ENCODE measurements around the gene NUDT17. TPM values are rescaled to one million over a fixed set of nuclear protein-coding genes. Genes with fewer than 3 reads are reported as not detected.

NUDT17 gene
- polyA plus RNA-seq, 1 of the 3 experiments (the other 2 are of a cell fraction) = 8.1 TPM

DNA sequence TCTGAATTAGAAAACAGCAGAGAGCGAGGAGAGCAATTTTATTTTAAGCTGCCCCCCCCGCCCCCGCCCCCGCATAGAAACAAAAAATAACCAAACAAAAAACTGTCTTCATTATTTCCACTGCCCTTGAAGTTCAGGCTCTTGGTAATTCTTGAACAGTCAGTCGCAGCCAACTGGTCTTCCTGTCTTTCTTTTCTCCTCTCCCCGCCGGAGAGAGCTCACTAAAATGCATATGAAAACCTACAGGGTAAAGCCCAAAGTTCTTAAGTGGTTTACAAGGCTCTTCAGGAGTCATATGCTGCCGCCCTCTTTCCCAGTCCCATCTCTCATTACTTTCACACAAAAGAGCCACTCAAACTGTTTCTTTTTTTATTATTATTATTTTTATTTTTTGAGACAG, 41.4 kb downstream of the NUDT17 start:
- peaks cover 10 to 27% of the 10 kb centered on the region in 2 experiments for H3K4me1 ChIP-seq (ENCODE audit: control insufficient read depth in 1 of 2, insufficient read depth in 2 of 2, low read depth in 1 of 2, low read length in 1 of 2)
- ChIA-PET POLR2A (no interaction called here), CTCF (interaction anchor here (1.1 to 4.2 kb wide), 4 partner anchors 23 to 121 kb away, joined by 3 to 20 read pairs (median 12); partner anchors contain the start of genes ITGA10 and NUDT17)
- TF ChIP-seq SMC3 (IDR thresholded peaks at IDR 0.05; ENCODE audit: low read depth, low read length) = no peak
- no peak for TF ChIP-seq YY1 (IDR thresholded peaks at IDR 0.05; ENCODE audit: low read depth)
- no peak for TF ChIP-seq RFX5 (IDR thresholded peaks at IDR 0.05; ENCODE audit: low read length)
- no peak for TF ChIP-seq FOSL2 (IDR thresholded peaks at IDR 0.05; ENCODE audit: borderline replicate concordance, low read depth)
- no peak for TF ChIP-seq RCOR1 (IDR thresholded peaks at IDR 0.05; ENCODE audit: low read length)
- TF ChIP-seq POLR2AphosphoS5 (IDR thresholded peaks at IDR 0.05; ENCODE audit: low read depth, low read length) = no peak
- TF ChIP-seq TCF12 (IDR thresholded peaks at IDR 0.05) = no peak
- no peak for TF ChIP-seq GABPA (IDR thresholded peaks at IDR 0.05; ENCODE audit: low read depth)
- TF ChIP-seq, protein P1, sequence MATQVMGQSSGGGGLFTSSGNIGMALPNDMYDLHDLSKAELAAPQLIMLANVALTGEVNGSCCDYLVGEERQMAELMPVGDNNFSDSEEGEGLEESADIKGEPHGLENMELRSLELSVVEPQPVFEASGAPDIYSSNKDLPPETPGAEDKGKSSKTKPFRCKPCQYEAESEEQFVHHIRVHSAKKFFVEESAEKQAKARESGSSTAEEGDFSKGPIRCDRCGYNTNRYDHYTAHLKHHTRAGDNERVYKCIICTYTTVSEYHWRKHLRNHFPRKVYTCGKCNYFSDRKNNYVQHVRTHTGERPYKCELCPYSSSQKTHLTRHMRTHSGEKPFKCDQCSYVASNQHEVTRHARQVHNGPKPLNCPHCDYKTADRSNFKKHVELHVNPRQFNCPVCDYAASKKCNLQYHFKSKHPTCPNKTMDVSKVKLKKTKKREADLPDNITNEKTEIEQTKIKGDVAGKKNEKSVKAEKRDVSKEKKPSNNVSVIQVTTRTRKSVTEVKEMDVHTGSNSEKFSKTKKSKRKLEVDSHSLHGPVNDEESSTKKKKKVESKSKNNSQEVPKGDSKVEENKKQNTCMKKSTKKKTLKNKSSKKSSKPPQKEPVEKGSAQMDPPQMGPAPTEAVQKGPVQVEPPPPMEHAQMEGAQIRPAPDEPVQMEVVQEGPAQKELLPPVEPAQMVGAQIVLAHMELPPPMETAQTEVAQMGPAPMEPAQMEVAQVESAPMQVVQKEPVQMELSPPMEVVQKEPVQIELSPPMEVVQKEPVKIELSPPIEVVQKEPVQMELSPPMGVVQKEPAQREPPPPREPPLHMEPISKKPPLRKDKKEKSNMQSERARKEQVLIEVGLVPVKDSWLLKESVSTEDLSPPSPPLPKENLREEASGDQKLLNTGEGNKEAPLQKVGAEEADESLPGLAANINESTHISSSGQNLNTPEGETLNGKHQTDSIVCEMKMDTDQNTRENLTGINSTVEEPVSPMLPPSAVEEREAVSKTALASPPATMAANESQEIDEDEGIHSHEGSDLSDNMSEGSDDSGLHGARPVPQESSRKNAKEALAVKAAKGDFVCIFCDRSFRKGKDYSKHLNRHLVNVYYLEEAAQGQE (IDR thresholded peaks at IDR 0.05; ENCODE audit: low read depth, low read length) = no peak
- TF ChIP-seq NFIC (IDR thresholded peaks at IDR 0.05; ENCODE audit: borderline replicate concordance) = no peak
- TF ChIP-seq, protein P2, sequence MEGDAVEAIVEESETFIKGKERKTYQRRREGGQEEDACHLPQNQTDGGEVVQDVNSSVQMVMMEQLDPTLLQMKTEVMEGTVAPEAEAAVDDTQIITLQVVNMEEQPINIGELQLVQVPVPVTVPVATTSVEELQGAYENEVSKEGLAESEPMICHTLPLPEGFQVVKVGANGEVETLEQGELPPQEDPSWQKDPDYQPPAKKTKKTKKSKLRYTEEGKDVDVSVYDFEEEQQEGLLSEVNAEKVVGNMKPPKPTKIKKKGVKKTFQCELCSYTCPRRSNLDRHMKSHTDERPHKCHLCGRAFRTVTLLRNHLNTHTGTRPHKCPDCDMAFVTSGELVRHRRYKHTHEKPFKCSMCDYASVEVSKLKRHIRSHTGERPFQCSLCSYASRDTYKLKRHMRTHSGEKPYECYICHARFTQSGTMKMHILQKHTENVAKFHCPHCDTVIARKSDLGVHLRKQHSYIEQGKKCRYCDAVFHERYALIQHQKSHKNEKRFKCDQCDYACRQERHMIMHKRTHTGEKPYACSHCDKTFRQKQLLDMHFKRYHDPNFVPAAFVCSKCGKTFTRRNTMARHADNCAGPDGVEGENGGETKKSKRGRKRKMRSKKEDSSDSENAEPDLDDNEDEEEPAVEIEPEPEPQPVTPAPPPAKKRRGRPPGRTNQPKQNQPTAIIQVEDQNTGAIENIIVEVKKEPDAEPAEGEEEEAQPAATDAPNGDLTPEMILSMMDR (IDR thresholded peaks at IDR 0.05) = no peak
- no peak for TF ChIP-seq FOXM1 (IDR thresholded peaks at IDR 0.05; ENCODE audit: low read depth)
- TF ChIP-seq, protein P3, sequence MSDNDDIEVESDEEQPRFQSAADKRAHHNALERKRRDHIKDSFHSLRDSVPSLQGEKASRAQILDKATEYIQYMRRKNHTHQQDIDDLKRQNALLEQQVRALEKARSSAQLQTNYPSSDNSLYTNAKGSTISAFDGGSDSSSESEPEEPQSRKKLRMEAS (IDR thresholded peaks at IDR 0.05; ENCODE audit: low read depth) = no peak
- no peak overlapping the region for H3K4me3 ChIP-seq (ENCODE audit: low read depth in 2 of 2, low read length in 1 of 2)
- H2AFZ ChIP-seq (ENCODE audit: low read depth) = no peak overlapping the region
- peaks cover 14% of the 10 kb centered on the region for H3F3A ChIP-seq (replicated peaks; ENCODE audit: insufficient read depth)
- no peaks in the 10 kb centered on the region for H3K36me3 ChIP-seq (replicated peaks in 1 of 2; ENCODE audit: control insufficient read depth in 1 of 2, insufficient read depth in 2 of 2, low read length in 1 of 2)
- WGBS (ENCODE audit: low lambda C conversion rate) = 83% methylated on average over 8 of the region's 8 CpGs
- no peaks in the 10 kb centered on the region for H3K79me2 ChIP-seq (ENCODE audit: insufficient read depth)
- H4K20me1 ChIP-seq (ENCODE audit: insufficient read depth) = no peaks in the 10 kb centered on the region
- H3K9ac ChIP-seq = no peak overlapping the region
- DNase-seq = no peak
- H3K4me2 ChIP-seq = no peak overlapping the region
- no peaks in the 10 kb centered on the region for H3K9me3 ChIP-seq
- H3K27me3 ChIP-seq (ENCODE audit: insufficient read depth) = no peaks in the 10 kb centered on the region
- no peak overlapping the region for H3K27ac ChIP-seq (ENCODE audit: low read depth in 2 of 2, low read length in 1 of 2)
- no peaks in the 10 kb centered on the region for H3K9me2 ChIP-seq

DNA sequence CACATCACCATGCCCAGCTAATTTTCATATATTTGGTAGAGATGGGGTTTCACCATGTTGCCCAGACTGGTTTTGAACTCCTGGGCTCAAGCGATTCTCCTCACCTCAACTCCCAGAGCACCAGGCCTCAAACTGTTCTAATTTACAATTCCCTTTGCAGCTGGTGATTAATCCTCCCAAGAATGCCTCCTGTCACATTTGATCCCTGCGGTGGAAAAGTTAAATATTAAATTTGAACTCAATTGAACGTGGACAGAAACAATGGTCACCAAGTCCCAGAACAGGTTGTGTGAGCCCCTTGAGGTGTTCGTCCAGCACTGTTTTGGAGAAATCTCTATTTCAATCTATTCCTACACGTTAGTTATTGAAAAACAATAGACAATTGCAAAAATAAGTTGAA, 42.2 kb downstream of the NUDT17 start:
- Histone ChIP-seq H3K9me2 (no peaks in the 10 kb centered on the region), H3K79me2 (ENCODE audit: insufficient read depth) (no peaks in the 10 kb centered on the region), H2AFZ (ENCODE audit: low read depth) (no peak overlapping the region), H4K20me1 (ENCODE audit: insufficient read depth) (no peaks in the 10 kb centered on the region), H3K9me3 (no peaks in the 10 kb centered on the region), H3K27ac (ENCODE audit: low read depth in 2 of 2, low read length in 1 of 2) (no peak overlapping the region), H3K27me3 (ENCODE audit: insufficient read depth) (no peaks in the 10 kb centered on the region), H3F3A (replicated peaks; ENCODE audit: insufficient read depth) (peaks cover 20% of the 10 kb centered on the region), H3K36me3 (replicated peaks in 1 of 2; ENCODE audit: control insufficient read depth in 1 of 2, insufficient read depth in 2 of 2, low read length in 1 of 2) (no peaks in the 10 kb centered on the region), H3K4me1 (ENCODE audit: control insufficient read depth in 1 of 2, insufficient read depth in 2 of 2, low read depth in 1 of 2, low read length in 1 of 2) (peaks cover 17 to 31% of the 10 kb centered on the region in 2 experiments), H3K9ac (no peak overlapping the region), H3K4me3 (ENCODE audit: low read depth in 2 of 2, low read length in 1 of 2) (no peak overlapping the region), H3K4me2 (no peak overlapping the region)
- TF ChIP-seq RXRA (IDR thresholded peaks at IDR 0.05; ENCODE audit: borderline replicate concordance, low read depth) (no peak), RCOR1 (IDR thresholded peaks at IDR 0.05; ENCODE audit: low read length) (no peak), NRF1 (IDR thresholded peaks at IDR 0.05; ENCODE audit: low read depth, low read length) (no peak), TAF1 (IDR thresholded peaks at IDR 0.05; ENCODE audit: borderline replicate concordance, low read depth, low read length) (no peak), SIN3A (IDR thresholded peaks at IDR 0.05; ENCODE audit: borderline replicate concordance, low read depth, low read length) (no peak), TEAD4 (IDR thresholded peaks at IDR 0.05; ENCODE audit: borderline replicate concordance, insufficient read depth) (no peak), NFIC (IDR thresholded peaks at IDR 0.05; ENCODE audit: borderline replicate concordance) (no peak)
- TF ChIP-seq, protein P4, sequence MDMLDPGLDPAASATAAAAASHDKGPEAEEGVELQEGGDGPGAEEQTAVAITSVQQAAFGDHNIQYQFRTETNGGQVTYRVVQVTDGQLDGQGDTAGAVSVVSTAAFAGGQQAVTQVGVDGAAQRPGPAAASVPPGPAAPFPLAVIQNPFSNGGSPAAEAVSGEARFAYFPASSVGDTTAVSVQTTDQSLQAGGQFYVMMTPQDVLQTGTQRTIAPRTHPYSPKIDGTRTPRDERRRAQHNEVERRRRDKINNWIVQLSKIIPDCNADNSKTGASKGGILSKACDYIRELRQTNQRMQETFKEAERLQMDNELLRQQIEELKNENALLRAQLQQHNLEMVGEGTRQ (IDR thresholded peaks at IDR 0.05; ENCODE audit: borderline replicate concordance, low read depth, low read length) = no peak
- ChIA-PET CTCF (interaction anchor here (4.2 kb wide), 1 partner anchor 22 kb away, joined by 20 read pairs; the partner anchor contains the start of gene ITGA10), POLR2A (no interaction called here)
- DNase-seq = no peak
- 86% methylated on average over 5 of the region's 5 CpGs for WGBS (ENCODE audit: low lambda C conversion rate)
